ENCODE data around the gene ENO4.

- no peak for TF ChIP-seq STAT1 (IDR thresholded peaks at IDR 0.05; ENCODE audit: unreplicated experiment)
- TF ChIP-seq, protein P1, sequence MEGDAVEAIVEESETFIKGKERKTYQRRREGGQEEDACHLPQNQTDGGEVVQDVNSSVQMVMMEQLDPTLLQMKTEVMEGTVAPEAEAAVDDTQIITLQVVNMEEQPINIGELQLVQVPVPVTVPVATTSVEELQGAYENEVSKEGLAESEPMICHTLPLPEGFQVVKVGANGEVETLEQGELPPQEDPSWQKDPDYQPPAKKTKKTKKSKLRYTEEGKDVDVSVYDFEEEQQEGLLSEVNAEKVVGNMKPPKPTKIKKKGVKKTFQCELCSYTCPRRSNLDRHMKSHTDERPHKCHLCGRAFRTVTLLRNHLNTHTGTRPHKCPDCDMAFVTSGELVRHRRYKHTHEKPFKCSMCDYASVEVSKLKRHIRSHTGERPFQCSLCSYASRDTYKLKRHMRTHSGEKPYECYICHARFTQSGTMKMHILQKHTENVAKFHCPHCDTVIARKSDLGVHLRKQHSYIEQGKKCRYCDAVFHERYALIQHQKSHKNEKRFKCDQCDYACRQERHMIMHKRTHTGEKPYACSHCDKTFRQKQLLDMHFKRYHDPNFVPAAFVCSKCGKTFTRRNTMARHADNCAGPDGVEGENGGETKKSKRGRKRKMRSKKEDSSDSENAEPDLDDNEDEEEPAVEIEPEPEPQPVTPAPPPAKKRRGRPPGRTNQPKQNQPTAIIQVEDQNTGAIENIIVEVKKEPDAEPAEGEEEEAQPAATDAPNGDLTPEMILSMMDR (conservative IDR thresholded peaks at IDR 0.05; ENCODE audit: low read depth in 2 of 2): no peak
These were observed 15.1 kb downstream of the ENO4 start for GRCh38 chr10:116864436-116864835.
